Breast epithelium (tissue), 3 donors: ENCODE measurements around the gene CLASP1.

Experiments
- CTCF ChIP-seq, 3 donors: fragments of 450-650 bp; IDR thresholded peaks; one replicate each; pipeline ENCODE4 v1.5.1; 2016 to 2017; ENCODE audit warnings: antibody characterized with exemption in 3 of 3, mild to moderate bottlenecking in 3 of 3, moderate library complexity in 3 of 3
- POLR2AphosphoS5 ChIP-seq, 3 donors: sonication (generic); formaldehyde crosslinking; IDR thresholded peaks; one replicate each; pipeline ENCODE4 v1.6.1; 2017; ENCODE audit warnings: antibody characterized with exemption in 3 of 3

GRCh38 chr2:121359716-121360565 is 289.3 kb downstream of the CLASP1 start:
- TF ChIP-seq CTCF (IDR thresholded peaks at IDR 0.05) (no peak), POLR2AphosphoS5 (IDR thresholded peaks at IDR 0.05) (no peak)
